ENCODE measurements around the gene GLTP.
A peak's percentile ranks its signal among the peaks of the same experiment; 100 is the strongest.
"Not testable (repeated sequence)": the region's sequence is repeated elsewhere in the genome, so short reads cannot be mapped to it uniquely, and the experiment has no call there.

Gene GLTP

DNA sequence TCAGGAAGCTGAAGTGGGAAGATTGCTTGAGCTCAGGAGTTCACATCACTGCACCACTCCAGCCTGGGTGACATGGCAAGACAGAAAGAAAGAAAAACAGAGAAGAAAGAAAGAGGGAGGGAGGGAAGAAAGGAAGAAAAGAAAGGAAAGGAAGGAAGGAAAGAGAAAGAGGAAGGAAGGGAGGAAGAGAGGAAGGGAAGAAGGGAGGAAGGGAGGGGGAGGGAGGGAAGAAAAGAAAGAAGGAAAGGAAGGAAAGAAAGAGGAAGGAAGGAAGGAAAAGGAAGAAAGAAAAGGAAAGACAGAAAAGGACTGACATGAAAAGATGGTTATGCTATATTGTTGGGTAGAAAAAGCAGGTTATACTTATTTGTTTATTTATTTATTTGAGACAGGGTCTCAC lies 3.9 kb downstream of the GLTP start:
- DNase-seq, result no peak

- no peak for DNase-seq
Measured at GRCh38 chr12:109875572-109876131, 4.7 kb downstream of the GLTP start.

GRCh38 chr12:109873653-109874052 lies 6.7 kb downstream of the GLTP start:
- DNase-seq, result no peak

- no peak for DNase-seq
Measured at GRCh38 chr12:109871668-109872314, 8.6 kb downstream of the GLTP start.

DNA sequence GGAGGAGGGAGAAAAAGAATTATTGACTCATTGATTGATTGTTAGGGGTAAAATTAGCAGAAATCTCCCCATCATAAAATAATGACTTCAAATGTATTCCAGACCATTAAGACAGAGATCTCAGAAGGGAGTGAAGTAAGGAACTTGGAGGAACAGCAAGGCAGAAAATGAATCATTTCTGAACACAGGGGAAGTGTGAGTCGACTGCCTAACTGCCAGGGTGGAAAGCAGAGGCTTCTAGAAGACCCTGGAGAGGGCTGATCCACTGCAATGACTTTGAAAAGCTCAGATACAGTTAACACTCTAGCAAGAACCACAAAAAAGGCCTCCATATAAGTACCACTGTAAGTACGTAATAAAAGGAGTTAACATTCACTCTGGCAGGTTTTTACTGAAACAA lies 9.7 kb downstream of the GLTP start:
- no peak for DNase-seq

DNA sequence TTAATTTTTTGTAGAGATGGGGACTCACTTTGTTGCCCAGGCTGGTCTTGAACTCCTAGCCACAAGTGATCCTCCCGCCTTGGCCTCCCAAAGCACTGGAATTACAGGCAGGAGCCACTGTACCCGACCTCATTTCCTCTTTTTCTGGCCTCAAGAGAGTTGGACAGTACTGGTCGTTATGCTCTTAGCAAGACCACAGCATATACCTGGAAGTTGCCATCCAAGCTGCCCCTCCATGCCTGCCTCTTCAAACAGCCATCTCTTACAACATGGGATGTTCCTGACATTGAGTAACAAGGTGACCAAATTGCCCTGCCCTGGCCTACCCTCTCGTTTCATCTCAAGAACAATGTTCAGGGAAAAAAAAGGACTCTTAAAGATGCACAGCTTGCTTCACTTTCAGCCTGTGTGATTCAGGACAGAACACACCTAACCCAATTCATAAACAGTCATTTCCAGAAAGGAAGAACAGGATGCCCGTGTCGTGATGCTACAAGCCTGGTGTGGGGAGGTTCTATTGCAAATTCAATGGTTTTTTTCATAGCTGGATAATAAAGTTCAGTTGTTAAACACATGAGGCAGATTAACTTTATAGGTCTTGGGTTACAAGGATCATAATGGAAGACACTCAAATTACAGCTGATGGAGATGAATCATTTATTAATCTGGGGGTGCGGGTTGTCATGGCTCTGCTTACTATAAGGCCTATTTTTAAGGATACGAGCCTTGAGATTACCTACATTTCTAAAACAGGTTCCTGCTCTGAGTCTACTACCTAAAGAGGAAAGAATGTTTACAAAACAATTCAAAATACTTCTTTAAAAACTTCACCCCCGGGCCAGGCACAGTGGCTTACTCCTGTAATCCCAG lies 11.9 kb downstream of the GLTP start:
- DNase-seq, result no peak

- no peak for DNase-seq
Measured at GRCh38 chr12:109864916-109865315, 15.4 kb downstream of the GLTP start.

DNA sequence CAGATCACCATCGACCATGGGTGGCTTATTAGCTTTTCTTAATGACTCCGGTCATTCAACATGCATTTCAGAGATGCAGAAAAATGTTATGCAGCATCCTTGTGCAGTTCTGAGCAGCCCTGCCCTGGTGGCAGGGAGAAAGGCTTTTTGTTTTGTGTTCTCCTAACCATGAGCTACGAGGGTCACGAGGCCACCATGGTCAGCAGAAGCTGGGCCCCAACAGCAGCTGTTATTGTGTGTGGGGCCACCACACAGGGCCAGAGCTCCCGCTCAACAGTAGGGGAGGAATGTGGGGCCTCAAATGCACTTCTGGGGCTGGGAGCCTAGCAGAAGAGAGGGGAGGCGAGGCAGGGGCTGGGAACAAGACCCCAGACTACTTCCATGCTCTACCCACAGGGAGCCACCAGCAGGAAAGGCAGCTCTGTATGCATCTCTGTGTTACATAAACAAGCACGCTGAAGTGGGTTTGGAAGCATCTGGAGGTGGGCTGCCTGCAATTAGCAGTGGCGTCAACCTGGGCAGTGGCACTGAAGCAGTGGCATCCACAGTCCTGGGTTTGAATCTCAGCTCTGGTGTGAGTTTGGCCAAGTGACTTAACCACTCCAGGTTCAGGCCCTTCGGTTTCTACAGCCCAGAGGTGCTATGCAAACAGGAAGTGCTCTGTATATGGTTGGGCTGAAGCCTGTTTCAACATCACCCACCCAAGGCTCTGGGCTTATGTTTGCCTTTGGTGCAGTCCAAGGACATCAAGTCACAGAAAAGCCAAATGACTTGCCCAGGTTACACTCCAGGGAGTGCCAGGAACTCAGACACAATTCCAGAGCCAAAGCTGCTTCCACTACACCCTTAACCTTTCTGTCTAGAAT lies 16.3 kb downstream of the GLTP start:
- no peak for DNase-seq

DNA sequence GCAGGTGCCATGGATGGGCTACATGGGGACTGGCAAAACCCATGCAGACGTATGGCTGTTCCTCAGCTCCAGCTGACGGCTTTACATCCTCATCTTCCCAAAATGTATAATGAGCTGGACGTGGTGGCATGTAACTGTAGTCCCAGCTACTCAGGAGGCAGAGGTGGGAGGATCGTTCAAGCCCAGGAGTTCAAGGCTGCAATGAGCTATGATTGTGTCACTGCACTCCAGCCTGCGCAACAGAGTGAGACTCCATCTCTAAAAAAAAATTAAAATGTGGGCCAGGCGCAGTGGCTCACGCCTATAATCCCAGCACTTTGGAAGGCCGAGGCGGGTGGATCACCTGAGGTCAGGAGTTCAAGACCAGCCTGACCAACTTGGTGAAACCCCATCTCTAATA lies 17.9 kb downstream of the GLTP start:
- not testable (repeated sequence) for DNase-seq

DNA sequence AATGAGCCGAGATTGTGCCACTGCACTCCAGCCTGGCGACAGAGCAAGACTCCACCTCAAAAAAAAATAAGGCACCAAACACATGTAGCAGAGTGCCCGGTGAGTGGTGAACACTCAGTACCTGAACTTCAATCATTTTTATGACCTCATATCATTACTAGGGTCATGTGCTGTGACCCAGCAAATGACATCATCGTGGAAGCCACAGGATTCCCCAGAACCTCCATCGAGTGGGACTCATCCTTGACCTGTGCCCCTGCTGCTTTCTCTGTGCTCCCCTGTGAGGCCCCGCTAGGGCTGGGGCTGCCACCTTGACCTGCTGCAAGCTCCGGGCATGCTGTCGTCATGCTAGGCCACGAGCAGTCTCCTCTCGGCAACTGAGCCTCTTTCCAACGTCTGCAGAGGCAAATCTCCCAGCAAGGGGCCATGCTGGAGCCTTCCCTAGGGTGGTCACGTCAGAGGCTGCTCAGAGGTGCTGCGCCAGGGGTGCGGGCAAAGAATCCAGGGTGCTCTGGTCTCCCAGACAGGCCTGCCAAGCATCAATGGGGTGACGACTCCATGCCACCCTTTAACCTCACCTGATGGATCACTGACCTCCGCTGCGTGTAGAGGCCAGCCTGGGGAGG lies 18.5 kb downstream of the GLTP start:
- DNase-seq, result no peak

GRCh38 chr12:109860977-109861376 lies 19.4 kb downstream of the GLTP start:
- no peak for DNase-seq

- no peak for DNase-seq
Measured at GRCh38 chr12:109858764-109859163, 21.6 kb downstream of the GLTP start.

- DNase-seq, result no peak
Measured at GRCh38 chr12:109857715-109858114, 22.6 kb downstream of the GLTP start.

DNA sequence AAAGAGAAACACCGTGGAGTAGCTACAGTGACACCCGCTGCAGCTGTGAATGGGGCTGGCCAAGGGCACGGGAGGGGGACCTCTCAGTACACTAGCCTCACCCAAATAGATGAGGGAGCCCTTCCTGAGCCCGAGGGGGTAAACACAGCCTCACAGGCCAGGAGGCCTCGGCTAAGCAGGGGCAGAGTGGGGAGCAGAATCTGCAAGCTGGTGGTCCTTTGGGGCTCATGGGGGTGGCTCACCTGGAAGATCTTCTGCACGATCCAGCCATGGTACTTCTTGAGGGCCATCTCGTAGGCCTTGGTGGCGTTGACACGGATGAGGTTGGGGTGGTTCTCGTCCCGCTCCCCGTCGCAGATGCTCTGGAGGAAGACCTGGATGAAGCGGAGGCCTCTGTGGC lies 25.0 kb downstream of the GLTP start:
- no peak for DNase-seq

DNA sequence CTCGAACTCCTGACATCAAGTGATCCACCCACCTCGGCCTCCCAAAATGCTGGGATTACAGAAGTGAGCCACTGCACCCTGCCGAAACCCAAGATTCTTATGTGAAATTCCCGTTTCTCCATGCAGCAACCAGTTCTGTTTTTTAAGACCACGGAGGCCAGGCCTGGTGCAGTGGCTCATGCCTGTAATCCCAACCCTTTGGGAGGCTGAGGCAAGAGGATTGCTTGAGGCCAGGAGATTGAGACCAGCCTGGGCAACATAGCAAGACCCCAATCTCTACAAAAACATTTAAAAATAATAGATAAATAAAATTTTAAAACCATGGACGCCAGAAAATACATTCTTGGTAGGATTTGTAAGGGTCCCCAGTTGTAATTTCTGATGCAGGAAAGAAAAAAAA lies 29.8 kb downstream of the GLTP start:
- DNase-seq, result not testable (repeated sequence)

GRCh38 chr12:109847142-109847735 lies 33.1 kb downstream of the GLTP start:
- no peak for DNase-seq

DNA sequence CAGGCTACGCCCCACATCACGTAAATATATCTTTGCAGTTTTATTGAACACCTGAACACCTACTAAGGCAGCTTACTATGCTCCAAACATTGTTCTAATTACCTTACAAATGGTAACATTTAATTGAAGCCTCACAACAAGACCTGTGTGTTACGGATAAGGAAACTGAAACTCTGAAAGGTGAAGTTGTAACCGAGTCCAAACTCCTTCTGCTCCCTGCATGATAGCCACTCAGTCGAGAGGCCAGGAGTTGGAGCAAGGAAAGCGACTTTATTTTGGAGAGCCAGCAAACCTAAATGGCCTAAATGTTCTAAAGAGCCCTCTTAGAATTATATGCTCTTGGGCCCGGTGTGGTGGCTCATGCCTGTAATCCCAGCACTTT lies 34.5 kb downstream of the GLTP start:
- no peak for DNase-seq

DNA sequence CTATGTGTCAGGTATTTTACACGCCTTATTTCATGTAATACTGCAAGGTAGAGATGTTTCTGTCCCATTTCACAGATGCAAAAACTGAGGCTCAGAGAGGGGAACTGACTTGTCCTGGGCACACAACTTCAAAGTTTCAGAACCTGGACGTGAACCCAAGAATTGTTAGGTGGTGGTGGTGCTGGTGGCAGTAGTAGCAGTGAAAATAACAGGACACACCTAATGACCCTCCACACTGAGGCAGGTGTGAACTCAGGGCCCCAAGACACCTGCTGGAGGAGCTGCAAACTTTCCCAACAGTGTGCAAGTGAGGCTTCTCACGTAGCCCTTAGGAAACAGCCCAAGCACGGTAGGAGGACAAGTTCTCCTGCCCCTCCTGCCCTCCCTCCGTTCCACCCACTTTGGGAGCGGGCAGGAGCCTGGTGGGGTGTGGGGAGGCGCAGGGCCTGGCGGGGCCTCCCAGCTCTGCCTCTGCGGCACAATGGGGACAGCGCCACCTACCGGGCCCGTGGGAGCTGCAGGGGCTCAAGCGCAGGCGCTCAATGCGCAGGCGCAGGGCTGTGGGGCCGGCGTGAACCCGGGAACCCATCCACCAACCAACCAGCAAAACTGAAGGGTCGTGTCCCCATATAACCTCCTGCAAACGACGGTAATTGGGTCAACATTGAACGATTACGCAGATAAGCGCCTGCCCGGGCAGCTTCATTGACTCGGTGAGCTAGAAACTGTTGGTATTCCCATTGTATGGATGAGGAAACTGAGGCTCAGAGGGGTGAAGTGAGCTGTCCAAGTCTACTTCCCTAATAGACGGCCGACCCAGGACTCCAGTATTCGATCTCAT lies 35.1 kb downstream of the GLTP start:
- DNase-seq, result peak; percentile 82 to 84

- no peak for DNase-seq
Measured at GRCh38 chr12:109844091-109844490, 36.2 kb downstream of the GLTP start.

GRCh38 chr12:109842021-109842420 lies 38.3 kb downstream of the GLTP start:
- no peak for DNase-seq

DNA sequence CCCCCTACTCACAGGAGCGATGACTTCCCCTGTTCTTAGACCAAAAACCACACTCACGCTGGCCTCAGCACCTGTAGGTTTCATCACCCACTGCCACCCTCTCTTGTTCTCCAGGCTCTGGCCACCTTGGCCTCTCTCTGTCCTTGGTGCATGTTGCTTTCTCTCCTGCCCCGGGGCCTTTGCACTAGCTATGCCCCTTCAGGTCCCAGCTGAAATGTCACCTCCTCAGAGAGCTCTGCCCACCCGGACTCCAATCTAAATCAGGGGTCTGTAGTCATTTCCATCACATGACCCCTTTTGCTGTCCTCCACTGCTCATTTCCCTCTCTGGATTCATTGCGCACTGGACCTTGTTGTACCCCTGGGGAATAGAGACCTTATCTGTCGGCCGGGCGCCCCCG lies 39.0 kb downstream of the GLTP start:
- no peak for DNase-seq
